ENCODE data around the gene POLR1B. TPM values are rescaled to one million over a fixed set of nuclear protein-coding genes. Genes with fewer than 3 reads are reported as not detected.

POLR1B gene
- total and polyA plus RNA-seq, 2 of the 13 experiments (the other 11 are each of a cell fraction or from before 2014, with no cell fraction given) = 18.3 to 46.0 TPM

- TF ChIP-seq, protein P1, sequence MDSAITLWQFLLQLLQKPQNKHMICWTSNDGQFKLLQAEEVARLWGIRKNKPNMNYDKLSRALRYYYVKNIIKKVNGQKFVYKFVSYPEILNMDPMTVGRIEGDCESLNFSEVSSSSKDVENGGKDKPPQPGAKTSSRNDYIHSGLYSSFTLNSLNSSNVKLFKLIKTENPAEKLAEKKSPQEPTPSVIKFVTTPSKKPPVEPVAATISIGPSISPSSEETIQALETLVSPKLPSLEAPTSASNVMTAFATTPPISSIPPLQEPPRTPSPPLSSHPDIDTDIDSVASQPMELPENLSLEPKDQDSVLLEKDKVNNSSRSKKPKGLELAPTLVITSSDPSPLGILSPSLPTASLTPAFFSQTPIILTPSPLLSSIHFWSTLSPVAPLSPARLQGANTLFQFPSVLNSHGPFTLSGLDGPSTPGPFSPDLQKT (CRISPR knock-in tag; IDR thresholded peaks at IDR 0.05; ENCODE audit: borderline replicate concordance) = no peak
- TF ChIP-seq HOXA9 (CRISPR knock-in tag; IDR thresholded peaks at IDR 0.05; ENCODE audit: borderline replicate concordance) = no peak
- TF ChIP-seq ADNP (CRISPR knock-in tag; IDR thresholded peaks at IDR 0.05) = no peak
- peak; percentile 57 for TF ChIP-seq ZNF407 (CRISPR knock-in tag; IDR thresholded peaks at IDR 0.05; ENCODE audit: not compliant biosample characterization)
- no peak for TF ChIP-seq CCAR2 (optimal IDR thresholded peaks at IDR 0.05; ENCODE audit: low read depth, low read length)
- TF ChIP-seq MXD4 (CRISPR knock-in tag; IDR thresholded peaks at IDR 0.05) = peak; percentile 58
- TF ChIP-seq MAF1 (CRISPR knock-in tag; IDR thresholded peaks at IDR 0.05; ENCODE audit: borderline replicate concordance) = peak; percentile 57; the same call in 1 of the 2 replicates
- no peak for TF ChIP-seq ZNF576 (CRISPR knock-in tag; IDR thresholded peaks at IDR 0.05)
- TF ChIP-seq, protein P2, sequence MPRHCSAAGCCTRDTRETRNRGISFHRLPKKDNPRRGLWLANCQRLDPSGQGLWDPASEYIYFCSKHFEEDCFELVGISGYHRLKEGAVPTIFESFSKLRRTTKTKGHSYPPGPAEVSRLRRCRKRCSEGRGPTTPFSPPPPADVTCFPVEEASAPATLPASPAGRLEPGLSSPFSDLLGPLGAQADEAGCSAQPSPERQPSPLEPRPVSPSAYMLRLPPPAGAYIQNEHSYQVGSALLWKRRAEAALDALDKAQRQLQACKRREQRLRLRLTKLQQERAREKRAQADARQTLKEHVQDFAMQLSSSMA (CRISPR knock-in tag; IDR thresholded peaks at IDR 0.05) = no peak
- TF ChIP-seq ZNF784 (CRISPR knock-in tag; IDR thresholded peaks at IDR 0.05; ENCODE audit: borderline replicate concordance) = no peak
- peak; percentile 80 for TF ChIP-seq ZNF710 (CRISPR knock-in tag; IDR thresholded peaks at IDR 0.05; ENCODE audit: borderline replicate concordance)
- TF ChIP-seq SKI (IDR thresholded peaks at IDR 0.05; ENCODE audit: partially characterized antibody) = peak; percentile 33
- TF ChIP-seq HNRNPK (IDR thresholded peaks at IDR 0.05; ENCODE audit: low read depth, low read length, poor library complexity, severe bottlenecking) = no peak
- TF ChIP-seq MTA3 (CRISPR knock-in tag; IDR thresholded peaks at IDR 0.05) = no peak
Observed at GRCh38 chr2:112584134-112584890, 42.0 kb downstream of the POLR1B start, which contains the start of gene CHCHD5 (continued).

All from HepG2 (cell line).